ENCODE results near the gene NPDC1. TPM values are rescaled to one million over a fixed set of nuclear protein-coding genes. Genes with fewer than 3 reads are reported as not detected.

Gene NPDC1
- total RNA-seq, 1 donor from 2014 or later: 59.1 TPM

GRCh38 chr9:136991993-136992818, 53.8 kb downstream of the NPDC1 start, which contains the start of gene PAXX:
PAXX (plus strand) TSS chr9:136992422; CDS start chr9:136992444, 22 bp downstream.
- peak; percentile 96 for ATAC-seq (ENCODE audit: poor library complexity)
- peak; percentile 96 for DNase-seq
- intact Hi-C loops (cut with DNase I): no loop called here

DNA sequence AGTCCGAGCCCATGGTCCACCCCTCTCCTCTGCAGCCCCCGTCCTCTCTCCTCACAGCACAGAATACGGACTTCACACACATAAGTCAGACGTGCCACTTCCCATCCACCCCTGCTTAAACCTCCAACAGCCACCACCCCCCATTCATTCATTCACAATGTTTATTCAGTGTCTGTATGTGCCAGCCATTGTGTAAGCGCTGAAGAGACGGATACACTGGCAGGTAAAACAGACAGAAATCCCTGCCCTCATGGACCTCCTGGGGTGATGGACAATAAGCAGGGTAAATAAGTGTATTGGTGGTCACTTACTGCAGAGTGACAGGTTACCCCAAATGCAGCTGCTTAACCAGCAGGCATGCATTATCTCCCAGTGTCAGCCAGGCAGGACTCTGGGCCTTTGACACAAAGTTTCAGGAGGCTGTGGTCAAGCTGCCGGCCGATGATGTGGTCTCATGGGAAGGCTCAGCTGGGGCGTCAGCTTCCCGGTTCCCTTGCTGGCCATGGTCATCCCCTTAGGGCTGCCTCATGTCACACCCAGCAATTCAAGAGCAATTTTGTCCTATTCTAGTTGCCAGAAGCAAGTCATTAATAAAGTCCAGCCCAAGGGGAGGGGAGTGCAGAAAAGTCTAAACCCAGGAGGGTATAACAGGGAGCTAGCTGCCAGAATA, 55.6 kb downstream of the NPDC1 start:
- intact Hi-C loops (cut with DNase I): no loop called here
- no peak for DNase-seq
- ATAC-seq (ENCODE audit: poor library complexity): no peak

Other genes with a start within 250 kb of the NPDC1 start
- gene CCDC183, start 249.8 kb downstream of the NPDC1 start, total RNA-seq: 1.5 TPM
- gene RABL6, start 238.2 kb downstream of the NPDC1 start, total RNA-seq: 68.0 TPM
- 7.3 TPM for gene AJM1, start 203.7 kb downstream of the NPDC1 start, total RNA-seq
- 345 TPM for gene PHPT1, start 196.8 kb downstream of the NPDC1 start, total RNA-seq
- 13.2 TPM for gene MAMDC4, start 193.8 kb downstream of the NPDC1 start, total RNA-seq
- gene EDF1, start 179.9 kb downstream of the NPDC1 start, total RNA-seq: 325 TPM
- gene TRAF2, start 159.7 kb downstream of the NPDC1 start, total RNA-seq: 9.1 TPM
- gene FBXW5, start 101.4 kb downstream of the NPDC1 start, total RNA-seq: 142 TPM
- gene C8G, start 100.9 kb downstream of the NPDC1 start, total RNA-seq: 1.1 TPM
- 2.1 TPM for gene LCN12, start 93.9 kb downstream of the NPDC1 start, total RNA-seq
- 6,152 TPM for gene PTGDS, start 68.7 kb downstream of the NPDC1 start, total RNA-seq
- 9.7 TPM for gene LCNL1, start 63.2 kb downstream of the NPDC1 start, total RNA-seq
- gene PAXX, start 53.8 kb downstream of the NPDC1 start, total RNA-seq: 19.4 TPM
- gene CLIC3, start 49.6 kb downstream of the NPDC1 start, total RNA-seq: 2.7 TPM
- 26.7 TPM for gene ABCA2, start 17.9 kb downstream of the NPDC1 start, total RNA-seq
- not detected for gene FUT7, start 14.1 kb downstream of the NPDC1 start, total RNA-seq
- gene ENTPD2, start 7.9 kb upstream of the NPDC1 start, total RNA-seq: 1.9 TPM
- gene SAPCD2, start 24.4 kb upstream of the NPDC1 start, total RNA-seq: 0.22 TPM
- gene UAP1L1, start 31.3 kb upstream of the NPDC1 start, total RNA-seq: 11.3 TPM
- gene MAN1B1, start 40.8 kb upstream of the NPDC1 start, total RNA-seq: 20.3 TPM
- 153 TPM for gene DPP7, start 68.6 kb upstream of the NPDC1 start, total RNA-seq
- not detected for gene GRIN1, start 93.0 kb upstream of the NPDC1 start, total RNA-seq
- gene LRRC26, start 123.9 kb upstream of the NPDC1 start, total RNA-seq: not detected
- gene TMEM210, start 125.9 kb upstream of the NPDC1 start, total RNA-seq: not detected
- gene ANAPC2, start 142.4 kb upstream of the NPDC1 start, total RNA-seq: 33.9 TPM
- 73.7 TPM for gene SSNA1, start 142.5 kb upstream of the NPDC1 start, total RNA-seq
- 19.0 TPM for gene TPRN, start 154.6 kb upstream of the NPDC1 start, total RNA-seq
- gene TMEM203, start 159.5 kb upstream of the NPDC1 start, total RNA-seq: 44.9 TPM
- 5.5 TPM for gene NDOR1, start 159.5 kb upstream of the NPDC1 start, total RNA-seq
- gene RNF208, start 176.1 kb upstream of the NPDC1 start, total RNA-seq: 24.8 TPM
- gene CYSRT1, start 179.0 kb upstream of the NPDC1 start, total RNA-seq: not detected
- gene RNF224, start 181.3 kb upstream of the NPDC1 start, total RNA-seq: not detected
- gene SLC34A3, start 184.7 kb upstream of the NPDC1 start, total RNA-seq: not detected
- 515 TPM for gene TUBB4B, start 195.1 kb upstream of the NPDC1 start, total RNA-seq
- gene STPG3, start 205.1 kb upstream of the NPDC1 start, total RNA-seq: 1.3 TPM
- gene NELFB, start 209.2 kb upstream of the NPDC1 start, total RNA-seq: 39.9 TPM
- gene TOR4A, start 231.5 kb upstream of the NPDC1 start, total RNA-seq: 16.6 TPM